Panc1 (cell line): ENCODE results near the gene PDXK.

ENCODE experiments used
- CTCF ChIP-seq: fragments of 450-650 bp; IDR thresholded peaks from 2 replicates; pipeline ENCODE4 v1.5.1; 2017; ENCODE audit warnings: mild to moderate bottlenecking
- POLR2AphosphoS5 ChIP-seq: IDR thresholded peaks from 2 replicates; pipeline ENCODE4 v1.6.1; 2012; ENCODE audit warnings: mild to moderate bottlenecking, low read depth, low read length, moderate library complexity
- TCF7L2 ChIP-seq: IDR thresholded peaks from 2 replicates; pipeline ENCODE4 v1.6.1; 2011; ENCODE audit warnings: mild to moderate bottlenecking, low read depth, low read length, inconsistent platforms
- TF ChIP-seq, protein P1 (sequence below), 2 experiments: IDR thresholded peaks; 2 replicates each; pipeline ENCODE4 v1.6.1; 2011 to 2012; ENCODE audit warnings: low read depth in 2 of 2, control low read depth in 1 of 2, low read length in 1 of 2, mild to moderate bottlenecking in 1 of 2, moderate library complexity in 1 of 2; ENCODE audit not compliant: insufficient read depth in 1 of 2

DNA sequence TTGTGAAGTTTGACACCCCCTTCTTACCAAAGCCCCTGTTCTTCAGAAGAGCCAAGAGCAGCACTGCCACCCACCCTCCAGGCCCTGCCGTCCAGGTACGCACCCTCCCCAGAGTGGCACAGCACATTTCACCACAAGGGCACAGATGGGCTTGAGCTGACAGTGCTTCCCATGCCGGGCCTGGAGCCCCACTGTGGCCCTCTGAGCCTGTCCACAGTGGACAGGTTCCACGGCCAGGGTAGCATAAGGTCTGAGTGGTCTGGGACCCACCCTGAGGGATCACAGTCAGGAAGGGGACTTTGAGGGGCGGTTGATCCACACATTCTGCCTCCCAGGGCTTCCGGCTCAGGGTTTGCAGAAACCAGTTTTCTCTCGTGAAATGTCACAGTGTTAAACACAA is 28.6 kb upstream of the PDXK start:
- no peak for TF ChIP-seq POLR2AphosphoS5
- TF ChIP-seq, protein P1, sequence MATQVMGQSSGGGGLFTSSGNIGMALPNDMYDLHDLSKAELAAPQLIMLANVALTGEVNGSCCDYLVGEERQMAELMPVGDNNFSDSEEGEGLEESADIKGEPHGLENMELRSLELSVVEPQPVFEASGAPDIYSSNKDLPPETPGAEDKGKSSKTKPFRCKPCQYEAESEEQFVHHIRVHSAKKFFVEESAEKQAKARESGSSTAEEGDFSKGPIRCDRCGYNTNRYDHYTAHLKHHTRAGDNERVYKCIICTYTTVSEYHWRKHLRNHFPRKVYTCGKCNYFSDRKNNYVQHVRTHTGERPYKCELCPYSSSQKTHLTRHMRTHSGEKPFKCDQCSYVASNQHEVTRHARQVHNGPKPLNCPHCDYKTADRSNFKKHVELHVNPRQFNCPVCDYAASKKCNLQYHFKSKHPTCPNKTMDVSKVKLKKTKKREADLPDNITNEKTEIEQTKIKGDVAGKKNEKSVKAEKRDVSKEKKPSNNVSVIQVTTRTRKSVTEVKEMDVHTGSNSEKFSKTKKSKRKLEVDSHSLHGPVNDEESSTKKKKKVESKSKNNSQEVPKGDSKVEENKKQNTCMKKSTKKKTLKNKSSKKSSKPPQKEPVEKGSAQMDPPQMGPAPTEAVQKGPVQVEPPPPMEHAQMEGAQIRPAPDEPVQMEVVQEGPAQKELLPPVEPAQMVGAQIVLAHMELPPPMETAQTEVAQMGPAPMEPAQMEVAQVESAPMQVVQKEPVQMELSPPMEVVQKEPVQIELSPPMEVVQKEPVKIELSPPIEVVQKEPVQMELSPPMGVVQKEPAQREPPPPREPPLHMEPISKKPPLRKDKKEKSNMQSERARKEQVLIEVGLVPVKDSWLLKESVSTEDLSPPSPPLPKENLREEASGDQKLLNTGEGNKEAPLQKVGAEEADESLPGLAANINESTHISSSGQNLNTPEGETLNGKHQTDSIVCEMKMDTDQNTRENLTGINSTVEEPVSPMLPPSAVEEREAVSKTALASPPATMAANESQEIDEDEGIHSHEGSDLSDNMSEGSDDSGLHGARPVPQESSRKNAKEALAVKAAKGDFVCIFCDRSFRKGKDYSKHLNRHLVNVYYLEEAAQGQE (IDR thresholded peaks at IDR 0.05; ENCODE audit: insufficient read depth in 1 of 2, low read depth in 2 of 2, low read length in 1 of 2) = no peak
- TF ChIP-seq CTCF = no peak
- no peak for TF ChIP-seq TCF7L2
